Neuronal stem cell (in vitro differentiated cells): ENCODE results near the gene PRR16.

Experiments used
- DNase-seq: peaks from one replicate; pipeline ENCODE4 v3.0.0-alpha.2; 2013; ENCODE audit warnings: low spot score
- H2AFZ ChIP-seq: one replicate; pipeline ENCODE4 v1.6.1; 2013; ENCODE audit warnings: mild to moderate bottlenecking, low read length, inconsistent platforms
- H2AK5ac ChIP-seq: 2 replicates; pipeline ENCODE4 v1.6.1; 2013; ENCODE audit warnings: low read depth, mild to moderate bottlenecking, inconsistent platforms, low read length, moderate library complexity, mixed read lengths
- H2BK120ac ChIP-seq: 2 replicates; pipeline ENCODE4 v1.6.1; 2013; ENCODE audit warnings: low read depth, mild to moderate bottlenecking, inconsistent platforms, low read length, moderate library complexity, mixed read lengths
- H2BK12ac ChIP-seq: one replicate; pipeline ENCODE4 v1.6.1; 2013; ENCODE audit warnings: low read length, inconsistent platforms
- H2BK15ac ChIP-seq: 2 replicates; pipeline ENCODE4 v1.6.1; 2013; ENCODE audit warnings: mild to moderate bottlenecking, low read length, inconsistent platforms, mixed read lengths
- H2BK5ac ChIP-seq: one replicate; pipeline ENCODE4 v1.6.1; 2013; ENCODE audit warnings: inconsistent platforms, mild to moderate bottlenecking, low read length, moderate library complexity
- H3K14ac ChIP-seq: one replicate; pipeline ENCODE4 v1.6.1; 2013; ENCODE audit warnings: low read length, inconsistent platforms
- H3K18ac ChIP-seq: 2 replicates; pipeline ENCODE4 v1.6.1; 2013; ENCODE audit warnings: low read length, inconsistent platforms
- H3K23ac ChIP-seq: 2 replicates; pipeline ENCODE4 v1.6.1; 2013; ENCODE audit warnings: low read depth, mild to moderate bottlenecking, mixed read lengths, low read length, inconsistent platforms; ENCODE audit not compliant: poor library complexity
- H3K27ac ChIP-seq: replicated peaks from 3 replicates; pipeline ENCODE4 v1.5.1; 2013; ENCODE audit warnings: low read length, inconsistent platforms
- H3K27me3 ChIP-seq, 3 experiments: 2 replicates each; pipeline ENCODE4 v1.6.1; 2013; ENCODE audit warnings: low read length in 3 of 3, mild to moderate bottlenecking in 2 of 3, inconsistent platforms in 1 of 3, low read depth in 1 of 3, mixed read lengths in 1 of 3, moderate library complexity in 1 of 3; ENCODE audit not compliant: control insufficient read depth in 3 of 3, insufficient read depth in 3 of 3
- H3K36me3 ChIP-seq, 2 donors: replicated peaks in 1 of 2; 2 replicates each; pipeline ENCODE4 v1.6.1; 2013; ENCODE audit warnings: low read length in 2 of 2; ENCODE audit not compliant: control insufficient read depth in 2 of 2, insufficient read depth in 2 of 2
- H3K4ac ChIP-seq: 2 replicates; pipeline ENCODE4 v1.6.1; 2013; ENCODE audit warnings: inconsistent platforms, mild to moderate bottlenecking, low read length, moderate library complexity
- H3K4me1 ChIP-seq, 2 donors: 1 replicate in 1 of 2; 2 replicates in 1 of 2; pipeline ENCODE4 v1.6.1; 2013; ENCODE audit warnings: low read length in 2 of 2, low read depth in 1 of 2; ENCODE audit not compliant: control insufficient read depth in 2 of 2, insufficient read depth in 1 of 2
- H3K4me2 ChIP-seq: one replicate; pipeline ENCODE4 v1.6.1; 2013; ENCODE audit warnings: mild to moderate bottlenecking, low read length, inconsistent platforms; ENCODE audit not compliant: insufficient read depth, poor library complexity, severe bottlenecking
- H3K4me3 ChIP-seq, 2 donors: 2 replicates each; pipeline ENCODE4 v1.5.1; 2013; ENCODE audit warnings: low read length in 2 of 2, mild to moderate bottlenecking in 2 of 2, inconsistent platforms in 1 of 2, moderate library complexity in 1 of 2
- H3K79me1 ChIP-seq: one replicate; pipeline ENCODE4 v1.6.1; 2013; ENCODE audit warnings: low read depth, mild to moderate bottlenecking, inconsistent platforms, low read length, moderate library complexity
- H3K9ac ChIP-seq: one replicate; pipeline ENCODE4 v1.6.1; 2013; ENCODE audit warnings: mild to moderate bottlenecking, low read depth, low read length, inconsistent platforms; ENCODE audit not compliant: poor library complexity
- H3K9me3 ChIP-seq, 2 donors: replicated peaks in 1 of 2; 2 replicates each; pipeline versions ENCODE3 to v1.6.1; 2013; ENCODE audit warnings: low read length in 2 of 2, mild to moderate bottlenecking in 2 of 2, inconsistent platforms in 1 of 2, low read depth in 1 of 2, mixed read lengths in 1 of 2, moderate library complexity in 1 of 2; ENCODE audit not compliant: control insufficient read depth in 2 of 2, insufficient read depth in 1 of 2
- H4K8ac ChIP-seq: one replicate; pipeline ENCODE4 v1.6.1; 2013; ENCODE audit warnings: low read depth, mild to moderate bottlenecking, inconsistent platforms, low read length, moderate library complexity
- H4K91ac ChIP-seq: one replicate; pipeline ENCODE4 v1.6.1; 2013; ENCODE audit warnings: low read length, low read depth, mild to moderate bottlenecking, inconsistent platforms; ENCODE audit not compliant: poor library complexity
- WGBS, 2 donors: extraction: QIAGEN DNeasy Blood & Tissue Kit; methylation state at CpG; one replicate each; pipeline ENCODE4 v1.1.7; 2013; ENCODE audit warnings: missing lambda C conversion rate in 2 of 2, mixed read lengths in 1 of 2; ENCODE audit not compliant: insufficient read length in 2 of 2, insufficient replicate concordance in 1 of 2; ENCODE audit errors: extremely low coverage in 2 of 2; 5-methylcytosine and 5-hydroxymethylcytosine counted together

Gene PRR16

DNA sequence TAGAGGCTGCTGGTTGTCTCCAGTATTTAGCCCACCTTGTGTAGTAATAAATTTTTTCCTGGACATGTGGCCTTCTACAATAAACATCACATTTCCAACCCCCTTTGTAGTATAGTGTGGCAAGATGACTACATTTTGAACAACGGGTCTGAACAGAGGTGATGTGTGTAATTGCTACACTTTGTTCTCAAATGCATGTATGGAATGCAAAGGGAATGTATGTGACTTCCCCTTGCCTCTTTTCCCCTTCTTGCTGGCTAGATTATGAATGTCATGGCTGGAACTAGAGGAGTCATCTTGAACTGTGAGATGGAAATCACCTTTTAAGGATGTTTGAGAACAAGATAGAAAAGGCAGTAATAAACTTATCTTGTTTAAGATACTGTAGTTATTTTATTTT is 54.5 kb downstream of the PRR16 start:
- Histone ChIP-seq H2BK15ac (no peak overlapping the region), H4K8ac (no peak overlapping the region), H3K18ac (no peak overlapping the region), H3K9ac (no peak overlapping the region), H3K23ac (no peak overlapping the region), H3K9me3 (no peaks in the 10 kb centered on the region), H2BK120ac (no peak overlapping the region), H3K36me3 (no peaks in the 10 kb centered on the region), H4K91ac (no peak overlapping the region), H2BK12ac (no peak overlapping the region), H3K27me3 (no peaks in the 10 kb centered on the region), H3K4ac (no peak overlapping the region), H3K4me3 (no peak overlapping the region), H2BK5ac (no peak overlapping the region), H2AFZ (no peak overlapping the region), H2AK5ac (no peak overlapping the region), H3K79me1 (no peaks in the 10 kb centered on the region), H3K14ac (no peak overlapping the region), H3K4me1 (peaks cover 0 to 1% of the 10 kb centered on the region in 2 donors), H3K27ac (no peak overlapping the region), H3K4me2 (no peak overlapping the region)
- WGBS, 2 donors = no CpG with 5 or more reads among the region's 1 CpG
- no peak for DNase-seq

DNA sequence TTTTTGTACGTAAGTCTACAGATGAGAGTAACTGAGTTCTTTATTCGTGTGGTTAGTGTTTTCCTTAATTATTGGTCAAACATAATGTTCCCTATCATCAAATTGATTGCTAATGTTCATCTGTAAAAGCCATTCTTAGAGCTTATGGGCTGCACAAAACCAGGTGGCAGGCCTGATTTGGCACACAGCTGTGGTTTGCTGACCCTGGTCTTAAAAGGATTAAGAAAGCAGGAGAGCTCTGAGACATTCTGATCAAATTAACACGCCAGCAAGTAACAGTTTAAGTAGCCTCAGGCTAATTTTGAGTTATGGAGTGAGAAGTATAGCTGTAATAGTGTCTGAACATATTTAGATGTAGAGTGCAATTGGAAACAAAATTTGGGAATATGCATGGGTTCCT is 63.2 kb downstream of the PRR16 start:
- Histone ChIP-seq H3K23ac (no peak overlapping the region), H2BK15ac (no peak overlapping the region), H3K9me3 (no peaks in the 10 kb centered on the region), H3K4me3 (no peak overlapping the region), H3K9ac (no peak overlapping the region), H3K18ac (no peak overlapping the region), H3K14ac (no peak overlapping the region), H2BK120ac (no peak overlapping the region), H3K36me3 (no peaks in the 10 kb centered on the region), H2BK5ac (no peak overlapping the region), H3K4me1 (peaks cover 0 to 2% of the 10 kb centered on the region in 2 donors), H4K8ac (no peak overlapping the region), H3K79me1 (no peaks in the 10 kb centered on the region), H3K4ac (no peak overlapping the region), H3K4me2 (no peak overlapping the region), H3K27ac (no peak overlapping the region), H3K27me3 (no peaks in the 10 kb centered on the region), H2AFZ (no peak overlapping the region), H2AK5ac (no peak overlapping the region), H2BK12ac (no peak overlapping the region), H4K91ac (no peak overlapping the region)
- WGBS, 2 donors = no CpG with 5 or more reads among the region's 3 CpGs
- no peak for DNase-seq

DNA sequence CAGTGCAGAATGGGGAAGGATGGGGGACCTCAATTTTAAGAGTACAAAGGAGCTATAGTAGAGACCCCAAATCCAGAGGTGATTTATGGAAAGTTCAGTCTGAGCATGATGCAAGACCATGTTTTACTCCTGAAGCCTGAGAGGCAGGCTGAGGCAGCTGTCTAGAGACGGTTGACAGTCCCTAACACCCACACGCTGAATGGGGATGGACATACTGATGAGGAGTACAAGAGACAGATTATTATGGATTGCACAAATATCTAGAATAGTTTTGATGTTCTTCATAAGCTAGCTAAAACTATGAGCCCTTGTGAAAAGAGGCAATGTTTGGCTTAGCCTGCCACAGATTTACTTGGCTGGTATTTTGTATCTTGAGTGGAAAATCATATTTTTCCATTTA is 64.5 kb downstream of the PRR16 start:
- no peak overlapping the region for H2AK5ac ChIP-seq
- H3K79me1 ChIP-seq = no peaks in the 10 kb centered on the region
- H3K18ac ChIP-seq = no peak overlapping the region
- H3K14ac ChIP-seq = no peak overlapping the region
- no peak overlapping the region for H4K91ac ChIP-seq
- no peaks in the 10 kb centered on the region for H3K9me3 ChIP-seq
- no peak overlapping the region for H3K4me3 ChIP-seq
- no peak overlapping the region for H2BK120ac ChIP-seq
- H2BK5ac ChIP-seq = no peak overlapping the region
- H3K4ac ChIP-seq = no peak overlapping the region
- no peak overlapping the region for H2BK15ac ChIP-seq
- H3K4me2 ChIP-seq = no peak overlapping the region
- no CpG with 5 or more reads among the region's 2 CpGs for WGBS, 2 donors
- no peak overlapping the region for H2AFZ ChIP-seq
- no peak for DNase-seq
- peaks cover 0 to 2% of the 10 kb centered on the region in 2 donors for H3K4me1 ChIP-seq
- no peak overlapping the region for H2BK12ac ChIP-seq
- no peak overlapping the region for H3K9ac ChIP-seq
- no peak overlapping the region for H3K23ac ChIP-seq
- no peaks in the 10 kb centered on the region for H3K27me3 ChIP-seq
- H3K36me3 ChIP-seq = no peaks in the 10 kb centered on the region
- H4K8ac ChIP-seq = no peak overlapping the region
- H3K27ac ChIP-seq = no peak overlapping the region

DNA sequence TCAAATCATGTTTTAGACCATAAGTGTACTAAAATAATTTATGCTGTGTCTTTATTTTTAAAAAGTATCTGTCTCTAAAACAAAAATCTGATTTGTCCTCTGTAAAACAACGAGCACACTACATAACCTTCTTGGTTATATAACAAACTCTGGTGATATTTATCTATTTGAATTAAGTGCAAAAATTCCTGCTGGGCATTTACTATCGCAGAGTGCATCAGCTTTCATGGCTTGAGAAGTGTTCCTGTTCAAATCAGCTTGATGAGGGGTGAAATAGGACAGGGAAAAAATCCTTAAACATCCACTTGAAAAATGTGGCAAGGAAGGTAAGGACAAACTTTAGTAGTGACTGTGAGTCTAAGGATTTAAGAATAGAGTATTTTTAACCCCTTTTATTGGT is 65.3 kb downstream of the PRR16 start:
- H2BK12ac ChIP-seq = no peak overlapping the region
- H3K27me3 ChIP-seq = no peaks in the 10 kb centered on the region
- no peak overlapping the region for H2AK5ac ChIP-seq
- H2BK5ac ChIP-seq = no peak overlapping the region
- no peak overlapping the region for H4K8ac ChIP-seq
- no peak overlapping the region for H3K27ac ChIP-seq
- H3K4me1 ChIP-seq = peaks cover 0 to 2% of the 10 kb centered on the region in 2 donors
- H2AFZ ChIP-seq = no peak overlapping the region
- no peak overlapping the region for H4K91ac ChIP-seq
- no peak overlapping the region for H3K4me3 ChIP-seq
- H3K18ac ChIP-seq = no peak overlapping the region
- no peak overlapping the region for H3K14ac ChIP-seq
- H3K79me1 ChIP-seq = no peaks in the 10 kb centered on the region
- H3K4ac ChIP-seq = no peak overlapping the region
- no peak overlapping the region for H2BK15ac ChIP-seq
- H3K23ac ChIP-seq = no peak overlapping the region
- no peak overlapping the region for H2BK120ac ChIP-seq
- no peaks in the 10 kb centered on the region for H3K36me3 ChIP-seq
- DNase-seq = no peak
- H3K4me2 ChIP-seq = no peak overlapping the region
- H3K9me3 ChIP-seq = no peaks in the 10 kb centered on the region
- H3K9ac ChIP-seq = no peak overlapping the region
- no CpG with 5 or more reads among the region's 2 CpGs for WGBS, 2 donors
